NCI-H460 (cell line): ENCODE data around the gene VMO1. TPM values are rescaled to one million over a fixed set of nuclear protein-coding genes. Genes with fewer than 3 reads are reported as not detected.

ENCODE experiments used
- DNase-seq: peaks from one replicate; pipeline ENCODE4 v3.0.0-alpha.2; 2016; ENCODE audit warnings: low read depth; ENCODE audit errors: extremely low read depth
- total RNA-seq: library from RNA; depleted of rRNA; stranded (reverse); fragments of >200 nt; shearing (Covaris generic); gene quantifications from 2 replicates; pipeline ENCODE4 v1.2.3, GENCODE V29; 2014

The VMO1 gene
- total RNA-seq, 1 experiment from 2014 or later, result not detected

DNA sequence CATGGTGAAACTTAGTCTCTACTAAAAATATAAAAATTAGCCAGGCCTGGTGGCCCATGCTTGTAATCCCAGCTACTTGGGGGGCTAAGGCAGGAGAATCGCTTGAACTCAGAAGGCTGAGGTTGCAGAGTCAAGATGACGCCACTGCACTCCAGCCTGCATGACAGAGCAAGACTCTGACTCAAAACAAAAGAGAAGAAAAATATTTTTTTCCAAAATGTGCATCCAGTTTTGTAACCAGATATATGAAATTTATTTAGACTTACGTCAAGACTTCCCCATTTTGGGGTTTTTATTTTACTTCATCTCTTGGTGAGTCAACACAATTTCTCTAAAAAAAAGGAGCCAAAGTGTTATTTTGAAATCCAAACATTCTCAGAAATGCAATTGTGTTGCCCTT lies 20.0 kb downstream of the VMO1 start:
- DNase-seq, result no peak

DNA sequence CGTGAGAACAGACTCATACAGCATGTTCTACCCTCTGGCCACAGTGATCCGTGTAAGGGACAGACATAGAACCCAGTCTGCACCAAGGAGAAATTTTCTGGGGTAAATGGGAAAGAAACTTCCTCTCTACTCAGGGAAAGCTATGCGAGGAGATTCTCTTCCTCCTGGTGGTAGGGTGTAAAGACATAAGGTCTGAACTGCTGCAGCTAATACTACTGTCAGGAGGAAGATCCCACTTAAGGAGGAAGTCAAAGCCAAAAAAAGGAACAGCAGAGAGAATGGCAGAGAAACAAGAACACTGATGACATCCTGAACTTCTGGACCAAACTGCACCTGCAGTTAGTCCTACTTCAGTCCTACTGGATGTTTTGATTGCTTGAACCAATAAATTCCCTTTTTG lies 21.6 kb downstream of the VMO1 start:
- DNase-seq, result no peak

DNA sequence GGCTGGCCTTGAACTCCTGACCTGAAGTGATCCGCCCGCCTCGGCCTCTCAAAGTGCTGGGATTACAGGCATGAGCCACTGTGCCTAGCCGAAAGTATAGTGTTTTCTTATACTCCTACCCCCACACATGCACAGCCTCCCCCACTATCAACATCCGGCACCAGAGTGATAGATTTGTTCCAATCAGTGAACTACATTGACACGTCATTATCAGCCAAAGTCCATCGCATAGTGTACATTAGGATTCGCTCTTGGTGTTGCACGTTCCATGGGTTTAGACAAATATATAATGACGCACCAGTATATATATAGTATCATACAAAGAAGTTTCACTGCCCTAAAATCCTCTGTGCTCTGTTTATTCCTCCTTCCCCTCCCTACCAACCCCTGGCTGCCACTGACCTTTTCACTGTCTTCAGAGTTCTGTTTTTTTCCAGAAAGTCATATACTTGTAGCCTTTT lies 26.4 kb downstream of the VMO1 start:
- peak; percentile 18 for DNase-seq

DNA sequence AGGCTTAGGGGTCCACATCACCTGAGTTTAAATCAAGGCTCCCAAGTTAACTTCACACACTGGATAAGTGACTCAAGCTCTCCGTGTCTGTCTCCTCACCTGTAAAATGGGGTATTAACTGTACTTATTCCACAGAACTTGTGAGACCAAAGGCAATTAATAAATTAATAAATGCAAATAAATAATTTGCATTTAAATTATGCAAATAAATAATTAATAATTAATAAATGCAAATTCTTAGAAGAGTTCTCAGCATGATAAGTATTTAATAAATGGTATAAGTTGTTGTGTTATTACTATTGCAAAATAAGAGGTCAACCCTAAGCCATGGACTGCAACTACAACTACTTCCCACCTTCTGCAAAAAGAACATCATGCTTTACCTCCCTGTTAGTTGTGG lies 32.8 kb downstream of the VMO1 start:
- no peak for DNase-seq

DNA sequence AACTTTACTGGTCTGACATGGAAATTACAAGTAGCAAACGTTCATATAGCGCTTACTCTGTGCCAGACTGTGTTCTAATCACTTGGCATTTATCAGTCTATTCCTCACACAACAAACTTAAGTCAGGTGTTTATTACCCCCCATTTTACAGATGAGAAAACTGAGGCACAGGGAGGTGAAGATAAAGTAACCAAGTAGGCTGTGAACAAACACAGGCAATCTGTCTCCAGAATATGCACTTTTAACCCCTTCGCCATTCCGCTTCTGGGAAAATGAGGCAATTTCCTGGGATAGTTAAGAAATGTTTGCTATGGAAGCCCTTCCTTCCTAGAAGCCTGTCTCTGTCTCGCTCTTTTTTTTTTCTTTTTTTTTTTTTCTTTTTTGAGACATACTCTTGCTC lies 34.2 kb downstream of the VMO1 start:
- no peak for DNase-seq

DNA sequence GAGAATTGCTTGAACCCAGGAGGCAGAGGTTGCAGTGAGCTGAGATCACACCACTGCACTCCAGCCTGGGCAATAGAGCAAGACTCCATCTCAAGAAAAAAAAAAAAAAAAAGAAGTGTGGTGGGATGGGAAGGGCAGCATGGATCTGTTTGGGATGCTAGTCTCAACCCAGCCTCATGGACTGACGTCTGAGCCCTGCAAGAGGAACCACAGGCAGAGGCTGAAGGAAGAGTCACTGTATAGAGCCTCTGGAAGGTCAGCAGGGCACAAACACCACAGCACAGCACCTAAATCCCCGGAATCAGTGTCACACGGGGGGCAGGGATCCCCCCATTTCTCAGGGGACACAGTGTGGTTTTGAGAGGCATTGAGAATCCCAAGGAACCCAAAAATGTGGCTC lies 35.6 kb downstream of the VMO1 start:
- DNase-seq, result no peak

DNA sequence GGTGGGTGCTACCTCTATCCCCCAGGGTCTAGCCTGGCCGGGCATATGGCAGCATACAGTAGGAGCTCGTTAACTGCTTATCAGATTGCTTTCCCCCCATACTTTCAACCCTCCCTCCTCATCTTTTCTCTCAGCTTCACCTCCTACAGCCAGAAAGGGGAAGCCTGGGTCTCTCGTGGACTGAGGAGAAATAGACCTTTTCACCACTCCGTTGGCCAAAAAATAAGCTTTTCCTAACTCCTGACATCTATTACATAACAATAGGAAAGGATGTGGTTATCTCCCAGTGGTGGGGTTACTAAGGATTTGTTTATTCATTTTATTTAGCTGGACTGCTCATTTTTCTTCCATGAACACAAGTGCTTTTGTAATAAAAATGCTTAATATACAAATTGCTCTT lies 37.5 kb downstream of the VMO1 start:
- no peak for DNase-seq

DNA sequence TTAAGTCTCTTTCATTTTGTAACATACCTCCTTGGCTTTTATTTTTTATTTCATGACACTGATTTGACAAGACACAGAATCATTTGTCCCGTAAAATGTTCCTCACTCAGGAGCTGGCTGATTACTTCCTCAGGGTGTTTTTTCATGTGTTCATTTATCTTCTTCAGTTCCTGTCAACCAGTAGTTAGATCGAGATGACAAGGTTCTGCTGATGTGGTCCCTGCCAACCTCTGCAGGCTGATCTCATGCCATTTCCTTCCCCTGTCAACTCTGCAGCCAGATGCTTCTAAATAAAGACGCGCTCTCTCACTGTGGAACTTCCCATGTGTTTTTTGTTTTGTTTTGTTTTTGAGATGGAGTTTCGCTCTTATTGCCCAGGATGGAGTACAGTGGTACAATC lies 38.3 kb downstream of the VMO1 start:
- DNase-seq, result no peak

DNA sequence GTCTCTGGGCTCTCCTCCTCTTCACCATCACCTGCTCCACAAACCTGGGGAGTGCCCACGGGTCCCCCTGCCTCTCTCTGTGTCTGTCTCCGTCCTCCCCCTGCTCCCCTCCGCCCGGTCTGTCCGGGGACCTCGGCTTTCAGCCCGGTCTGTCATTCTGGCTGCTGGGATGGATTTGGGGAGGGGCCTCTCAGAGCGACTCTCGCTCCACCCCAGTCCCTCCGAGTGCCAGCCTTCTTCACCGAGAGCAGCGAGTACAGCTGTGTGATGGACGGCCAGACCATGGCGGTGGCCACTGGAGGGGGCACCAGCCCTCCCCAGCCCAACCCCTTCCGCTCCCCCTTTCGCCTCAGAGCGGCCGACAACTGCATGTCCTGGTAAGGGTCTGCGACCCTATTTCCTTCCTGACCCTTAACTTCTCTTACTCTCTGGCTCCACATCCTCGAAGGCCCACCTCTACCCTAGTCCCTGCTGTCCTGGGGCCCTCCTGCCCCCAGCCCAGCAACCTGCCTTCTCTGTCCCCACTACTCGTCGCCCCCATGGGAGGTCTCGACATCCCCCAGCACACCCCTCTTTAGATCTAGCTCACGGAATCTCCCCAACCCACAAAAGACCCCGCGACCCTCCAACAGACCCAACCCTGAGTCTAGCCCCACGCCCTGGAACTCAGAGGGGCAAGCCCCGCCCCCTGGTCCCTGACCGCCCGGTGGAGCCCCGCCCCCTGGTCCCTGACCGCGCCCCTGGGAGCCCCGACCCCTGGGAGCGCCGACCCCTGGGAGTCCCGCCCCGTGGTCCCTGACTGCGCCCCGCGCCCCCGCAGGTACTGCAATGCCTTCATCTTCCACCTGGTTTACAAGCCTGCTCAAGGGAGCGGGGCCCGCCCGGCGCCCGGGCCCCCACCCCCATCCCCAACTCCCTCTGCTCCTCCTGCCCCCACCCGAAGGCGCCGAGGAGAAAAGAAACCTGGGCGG lies 40.9 kb downstream of the VMO1 start:
- no peak for DNase-seq

DNA sequence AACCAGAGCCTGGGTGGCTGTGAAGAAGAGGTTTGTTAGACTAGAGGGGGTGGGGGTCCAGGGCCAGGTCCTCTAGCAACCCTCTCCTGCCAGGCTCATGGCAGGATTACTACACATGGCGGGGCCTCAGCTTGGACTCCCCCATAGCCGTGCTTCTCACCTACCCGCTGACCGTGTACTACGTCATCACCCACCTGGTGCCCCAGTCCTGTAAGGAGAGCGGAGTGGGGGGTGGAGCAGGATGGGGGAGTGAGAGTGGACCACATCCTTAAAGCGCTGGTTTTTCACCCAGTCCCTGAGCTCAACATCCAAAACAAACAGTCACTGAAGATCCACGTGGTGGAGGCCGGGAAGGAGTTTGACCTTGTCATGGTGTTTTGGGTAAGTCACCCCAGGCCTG lies 42.3 kb downstream of the VMO1 start:
- no peak for DNase-seq

DNA sequence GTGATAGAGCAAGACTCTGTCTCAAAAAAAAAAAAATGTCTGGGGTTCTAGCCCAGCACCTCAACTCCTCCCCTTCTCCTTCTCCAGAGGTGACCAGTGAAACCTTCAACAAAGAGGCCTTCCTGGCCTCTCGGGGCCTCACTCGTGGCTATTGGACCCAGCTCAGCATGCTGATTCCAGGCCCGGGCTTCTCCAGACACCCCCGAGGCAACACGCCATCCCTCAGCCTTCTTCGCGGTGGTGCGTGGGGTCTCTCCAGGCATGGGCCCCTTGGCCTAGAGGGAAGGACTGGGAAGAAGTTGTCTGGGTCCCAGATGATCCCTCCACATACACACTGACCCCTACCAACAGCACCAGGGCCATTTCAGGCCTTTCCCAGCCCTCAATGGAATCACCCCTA lies 42.9 kb downstream of the VMO1 start:
- DNase-seq, result no peak

DNA sequence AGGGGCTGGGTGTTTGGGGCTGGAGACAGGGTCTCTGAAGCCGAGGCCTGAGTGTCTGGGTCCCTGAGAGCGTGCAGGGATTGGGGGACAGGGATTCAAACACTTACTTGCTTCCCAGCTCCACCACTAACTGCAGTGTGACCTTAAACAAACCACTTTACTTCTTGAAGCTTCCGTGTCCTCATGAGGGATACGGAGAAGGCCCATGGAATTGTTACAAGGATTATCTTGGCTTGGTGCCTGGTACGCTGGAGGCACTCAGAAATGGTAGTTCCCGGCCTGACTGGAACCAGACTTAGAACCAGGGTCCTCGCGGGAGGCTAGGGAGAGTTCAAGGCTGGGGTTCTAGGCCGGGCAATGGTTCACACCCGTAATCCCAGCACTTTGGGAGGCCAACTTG lies 43.5 kb downstream of the VMO1 start:
- no peak for DNase-seq

DNA sequence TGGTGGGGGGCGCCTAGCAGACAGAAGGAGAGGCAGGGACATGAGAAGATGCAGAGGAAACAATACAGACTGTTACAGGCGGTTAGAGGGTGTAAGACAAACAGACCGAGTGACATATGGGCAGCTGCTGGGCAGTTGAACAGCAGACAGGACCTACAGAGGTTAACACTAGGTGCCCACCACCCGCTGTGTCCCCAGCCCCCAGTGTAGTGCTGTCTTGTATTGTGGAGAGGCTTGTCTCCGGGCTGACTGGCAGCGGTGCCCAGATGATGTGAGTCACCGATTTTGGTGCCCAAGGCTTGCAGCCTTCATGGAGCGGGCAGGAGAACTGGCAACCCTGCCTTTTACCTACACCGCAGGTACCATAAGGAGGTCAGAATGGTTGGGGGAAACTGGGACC lies 44.0 kb downstream of the VMO1 start:
- DNase-seq, result no peak

DNA sequence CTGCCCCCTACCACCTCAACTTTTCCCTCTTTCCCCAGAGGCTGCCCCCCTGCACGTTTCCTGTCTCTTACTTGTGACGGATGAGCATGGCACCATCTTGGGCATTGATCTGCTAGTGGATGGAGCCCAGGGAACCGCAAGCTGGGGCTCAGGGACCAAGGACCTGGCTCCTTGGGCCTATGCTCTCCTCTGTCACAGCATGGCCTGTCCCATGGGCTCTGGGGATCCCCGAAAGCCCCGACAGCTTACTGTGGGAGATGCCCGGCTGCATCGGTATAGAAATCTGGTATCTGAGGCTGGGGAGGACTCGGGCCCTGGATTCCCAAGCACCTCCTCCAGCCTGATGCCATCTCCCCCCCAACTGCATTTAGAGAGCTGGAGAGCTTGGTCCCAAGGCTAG lies 44.6 kb downstream of the VMO1 start:
- DNase-seq, result no peak

DNA sequence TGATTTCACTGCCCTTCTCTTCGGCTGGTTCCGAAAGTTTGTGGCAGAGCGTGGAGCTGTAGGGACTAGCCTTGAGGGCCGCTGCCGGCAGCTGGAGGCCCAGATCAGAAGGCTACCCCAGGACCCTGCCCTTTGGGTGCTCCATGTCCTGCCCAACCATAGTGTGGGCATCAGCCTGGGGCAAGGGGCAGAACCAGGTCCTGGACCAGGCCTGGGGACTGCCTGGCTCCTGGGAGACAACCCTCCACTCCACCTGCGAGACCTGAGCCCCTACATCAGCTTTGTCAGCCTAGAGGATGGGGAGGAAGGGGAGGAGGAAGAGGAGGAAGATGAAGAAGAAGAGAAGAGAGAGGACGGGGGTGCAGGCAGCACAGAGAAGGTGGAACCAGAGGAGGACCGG lies 45.6 kb downstream of the VMO1 start:
- DNase-seq, result no peak

DNA sequence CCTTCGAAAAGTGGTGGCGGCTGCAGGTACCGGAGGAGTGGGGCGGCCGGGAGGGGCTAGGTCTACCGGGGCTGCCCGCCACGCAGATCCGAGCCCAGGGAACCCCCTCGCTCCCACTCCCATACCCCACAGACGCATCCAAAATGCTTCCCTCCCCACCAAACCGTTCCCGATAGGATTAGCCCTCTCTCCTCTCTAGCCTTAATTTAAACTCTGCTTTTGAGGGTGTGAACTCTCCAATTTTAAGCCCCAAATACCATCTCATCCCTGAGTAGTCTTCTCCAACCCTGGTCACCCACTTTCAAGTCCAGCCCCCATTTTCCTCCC lies 46.2 kb downstream of the VMO1 start:
- no peak for DNase-seq

DNA sequence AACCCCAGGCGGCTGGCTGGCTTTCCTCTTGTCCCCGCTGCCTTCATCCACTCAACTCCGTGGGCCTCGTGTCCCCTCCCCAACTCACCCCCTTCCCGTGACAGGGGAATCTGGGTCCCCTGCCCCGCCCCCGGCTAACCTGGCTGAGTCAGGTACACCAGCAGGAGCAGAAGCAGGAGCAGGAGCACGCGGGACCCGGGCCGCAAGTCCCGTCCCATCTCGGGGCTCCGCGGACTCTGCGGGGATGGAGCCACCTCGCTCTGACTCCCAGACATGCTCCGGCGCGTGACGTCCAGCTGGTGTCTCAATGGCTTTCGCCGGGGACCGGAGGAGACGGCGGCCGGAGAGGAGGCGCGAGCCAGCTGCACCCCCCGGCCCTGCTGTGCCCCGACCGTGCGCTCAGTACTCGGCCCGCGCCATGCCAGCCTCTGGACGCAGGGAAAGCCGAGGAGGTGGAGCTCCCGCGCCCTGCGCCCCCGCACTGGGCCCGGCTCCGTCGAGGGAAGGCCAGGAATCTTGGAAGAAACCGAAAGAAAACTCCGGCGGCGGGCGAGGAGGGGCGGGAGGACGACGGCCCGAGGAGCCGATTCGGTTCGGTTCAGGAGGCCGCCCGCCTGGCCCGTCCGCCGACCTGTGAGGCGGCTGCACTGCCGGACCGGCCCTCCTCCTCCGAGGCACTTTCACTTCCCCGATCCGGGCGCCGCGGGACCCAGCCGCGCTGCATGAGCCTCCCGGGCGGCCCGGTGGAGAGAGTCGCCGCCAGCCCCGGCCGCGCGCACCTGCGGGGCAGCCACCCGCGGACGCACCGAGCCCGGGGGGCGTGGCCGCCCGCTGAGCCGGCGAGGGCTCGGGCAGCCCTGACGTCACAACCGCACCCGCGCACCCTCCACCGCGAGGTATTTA lies 46.8 kb downstream of the VMO1 start, which contains the start of the genes CXCL16 and ZMYND15:
Gene CXCL16 (minus strand): TSS at position 807 of the 903 bp plus-strand sequence. CDS start 589 bp downstream, at position 218.
Gene ZMYND15 (plus strand): TSS at position 712 of the 903 bp plus-strand sequence. CDS start 716 bp downstream, outside the sequence.
- peak; percentile 22 for DNase-seq

DNA sequence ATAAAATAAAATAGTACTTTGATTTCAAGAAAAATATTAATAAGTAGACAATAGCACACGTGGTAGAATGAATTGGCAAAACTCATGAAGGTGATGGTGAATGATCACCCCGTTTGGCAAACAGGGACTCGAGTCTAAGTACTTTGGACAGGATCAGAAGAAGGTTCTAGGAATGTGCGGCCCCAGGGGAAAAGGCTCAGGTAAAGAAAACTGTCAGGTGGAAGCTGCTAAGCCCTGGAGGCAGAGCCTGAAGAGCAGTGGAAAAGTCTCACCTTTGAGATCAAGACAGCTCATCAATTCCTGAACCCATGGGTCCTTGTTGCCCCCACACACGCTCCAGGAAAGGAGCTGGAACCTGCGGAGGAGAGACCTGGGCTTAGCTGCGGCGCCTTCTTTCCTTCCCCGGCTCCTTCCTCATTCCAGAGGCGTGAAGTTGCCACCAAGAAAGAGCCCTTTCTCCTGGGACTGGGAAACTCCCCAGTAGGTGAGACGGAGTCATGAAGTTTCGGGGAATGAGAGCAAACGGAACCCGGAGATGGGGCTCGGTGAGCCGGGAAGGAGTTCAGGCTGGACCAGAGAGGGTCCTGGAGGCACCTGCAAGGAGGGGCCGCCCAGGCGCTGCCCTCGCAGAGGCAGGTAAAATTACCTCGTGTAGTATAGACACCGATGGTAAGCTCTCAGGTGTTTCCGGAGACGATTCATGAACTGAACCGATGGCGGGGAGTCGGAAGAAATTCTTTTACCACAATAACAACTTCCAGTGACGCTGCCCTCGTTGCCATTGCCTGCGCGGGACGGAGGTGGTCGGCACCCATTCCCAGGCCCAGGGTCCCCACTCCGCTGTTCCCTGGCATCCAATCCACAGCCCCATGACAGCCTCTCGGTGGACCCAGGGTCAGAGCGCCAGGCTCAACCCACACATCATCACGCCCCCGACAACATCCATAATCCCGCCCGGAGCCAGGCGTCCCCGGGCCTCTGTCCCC lies 47.7 kb downstream of the VMO1 start:
- DNase-seq, result no peak

DNA sequence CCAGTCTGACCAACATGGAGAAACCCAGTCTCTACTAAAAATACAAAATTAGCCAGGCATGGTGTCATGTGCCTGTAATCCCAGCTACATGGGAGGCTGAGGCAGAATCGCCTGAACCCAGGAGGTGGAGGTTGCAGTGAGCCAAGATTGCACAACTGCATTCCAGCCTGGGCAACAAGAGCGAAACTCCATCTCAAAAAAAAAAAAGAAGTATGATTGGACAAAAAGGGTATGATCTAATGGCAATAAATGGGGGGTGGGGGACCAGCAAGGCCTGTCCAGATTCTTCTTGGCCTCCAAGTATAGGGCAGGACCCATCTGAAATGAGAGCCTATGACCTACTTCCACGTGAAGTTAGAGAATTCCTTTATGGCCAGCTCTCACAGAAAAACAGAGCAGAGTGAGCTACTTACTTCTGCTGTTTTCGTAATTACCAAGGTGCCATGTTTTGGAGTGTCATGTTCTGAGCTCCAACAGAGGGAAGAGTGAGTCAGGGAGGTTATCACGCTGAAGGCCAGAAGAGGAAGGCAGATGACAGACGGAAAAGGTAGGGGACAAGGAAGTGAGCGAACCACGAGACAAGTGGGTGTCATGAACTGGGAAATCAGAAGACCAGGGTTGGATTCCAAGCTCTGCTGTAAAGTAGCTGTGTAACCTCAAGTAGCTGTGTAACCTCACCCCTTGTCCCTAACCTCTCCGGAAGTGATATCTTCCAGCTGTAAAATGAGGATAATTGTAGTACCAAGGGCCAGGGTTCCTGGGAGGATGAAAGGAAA lies 50.1 kb downstream of the VMO1 start:
- no peak for DNase-seq
